ENCODE measurements around the gene EPB41L4B. TPM values are rescaled to one million over a fixed set of nuclear protein-coding genes. Genes with fewer than 3 reads are reported as not detected.
"Not testable (repeated sequence)": the region's sequence is repeated elsewhere in the genome, so short reads cannot be mapped to it uniquely, and the experiment has no call there.

Gene EPB41L4B
- total and polyA plus RNA-seq, 5 donors = 11.2 to 39.2 (median 23.3) TPM

- H3K27ac ChIP-seq (ENCODE audit: low read length) = no peak overlapping the region
- H3K4me3 ChIP-seq (ENCODE audit: low read length) = no peak overlapping the region
- no peak for ATAC-seq
- 75% methylated on average over 2 of the region's 2 CpGs for WGBS
- DNase-seq = no peak
- intact Hi-C loops (cut with DNase I) = no loop called here
- H3K9me3 ChIP-seq (ENCODE audit: control insufficient read depth, low read length) = no peaks in the 10 kb centered on the region
- H3K4me1 ChIP-seq (ENCODE audit: control insufficient read depth, insufficient read depth, low read length) = peaks cover 4% of the 10 kb centered on the region
- H3K27me3 ChIP-seq (ENCODE audit: control insufficient read depth, insufficient read depth) = no peaks in the 10 kb centered on the region
Observed at GRCh38 chr9:109301012-109301411, 19.8 kb downstream of the EPB41L4B start.

GRCh38 chr9:109299891-109300290 is 21.0 kb downstream of the EPB41L4B start:
- intact Hi-C loops (cut with DNase I) = no loop called here
- no peak overlapping the region for H3K27ac ChIP-seq (ENCODE audit: low read length)
- H3K9me3 ChIP-seq (ENCODE audit: control insufficient read depth, low read length) = no peaks in the 10 kb centered on the region
- no peak for ATAC-seq
- no peaks in the 10 kb centered on the region for H3K27me3 ChIP-seq (ENCODE audit: control insufficient read depth, insufficient read depth)
- no peak overlapping the region for H3K4me3 ChIP-seq (ENCODE audit: low read length)
- WGBS = 83% methylated on average over 11 of the region's 11 CpGs
- H3K4me1 ChIP-seq (ENCODE audit: control insufficient read depth, insufficient read depth, low read length) = peaks cover 4% of the 10 kb centered on the region
- DNase-seq = no peak

- no peak for DNase-seq
- ATAC-seq = no peak
- Histone ChIP-seq H3K9me3 (ENCODE audit: control insufficient read depth, low read length) (no peaks in the 10 kb centered on the region), H3K27me3 (ENCODE audit: control insufficient read depth, insufficient read depth) (no peaks in the 10 kb centered on the region), H3K4me1 (ENCODE audit: control insufficient read depth, insufficient read depth, low read length) (peaks cover 4% of the 10 kb centered on the region), H3K4me3 (ENCODE audit: low read length) (no peak overlapping the region), H3K27ac (ENCODE audit: low read length) (no peak overlapping the region)
- intact Hi-C loops (cut with DNase I) = no loop called here
- WGBS = 34% methylated on average over 1 of the region's 1 CpG
Observed at GRCh38 chr9:109297899-109298298, 23.0 kb downstream of the EPB41L4B start.

GRCh38 chr9:109295221-109296130 is 25.4 kb downstream of the EPB41L4B start:
- Histone ChIP-seq H3K27ac (ENCODE audit: low read length) (no peak overlapping the region), H3K4me1 (ENCODE audit: control insufficient read depth, insufficient read depth, low read length) (peaks cover 4% of the 10 kb centered on the region), H3K9me3 (ENCODE audit: control insufficient read depth, low read length) (no peaks in the 10 kb centered on the region), H3K27me3 (ENCODE audit: control insufficient read depth, insufficient read depth) (no peaks in the 10 kb centered on the region), H3K4me3 (ENCODE audit: low read length) (no peak overlapping the region)
- no peak for DNase-seq
- intact Hi-C loops (cut with DNase I) = no loop called here
- peak in 1 of 2 donors; percentile 69 for ATAC-seq
- 61% methylated on average over 4 of the region's 4 CpGs for WGBS

GRCh38 chr9:109290385-109290784 is 30.5 kb downstream of the EPB41L4B start:
- intact Hi-C loops (cut with DNase I) = no loop called here
- Histone ChIP-seq H3K4me1 (ENCODE audit: control insufficient read depth, insufficient read depth, low read length) (peaks cover 8% of the 10 kb centered on the region), H3K9me3 (ENCODE audit: control insufficient read depth, low read length) (no peaks in the 10 kb centered on the region), H3K27ac (ENCODE audit: low read length) (no peak overlapping the region), H3K27me3 (ENCODE audit: control insufficient read depth, insufficient read depth) (no peaks in the 10 kb centered on the region), H3K4me3 (ENCODE audit: low read length) (no peak overlapping the region)
- ATAC-seq = no peak
- no peak for DNase-seq

- Histone ChIP-seq H3K27ac (ENCODE audit: low read length) (no peak overlapping the region), H3K27me3 (ENCODE audit: control insufficient read depth, insufficient read depth) (no peaks in the 10 kb centered on the region), H3K4me3 (ENCODE audit: low read length) (no peak overlapping the region), H3K4me1 (ENCODE audit: control insufficient read depth, insufficient read depth, low read length) (peaks cover 8% of the 10 kb centered on the region), H3K9me3 (ENCODE audit: control insufficient read depth, low read length) (no peaks in the 10 kb centered on the region)
- 92% methylated on average over 8 of the region's 8 CpGs for WGBS
- DNase-seq (no peak), ATAC-seq (no peak)
- intact Hi-C loops (cut with DNase I) = no loop called here
Observed at GRCh38 chr9:109289931-109290330, 30.9 kb downstream of the EPB41L4B start.

- Histone ChIP-seq H3K4me3 (ENCODE audit: low read length) (no peak overlapping the region), H3K4me1 (ENCODE audit: control insufficient read depth, insufficient read depth, low read length) (peaks cover 8% of the 10 kb centered on the region), H3K27me3 (ENCODE audit: control insufficient read depth, insufficient read depth) (no peaks in the 10 kb centered on the region), H3K9me3 (ENCODE audit: control insufficient read depth, low read length) (no peaks in the 10 kb centered on the region), H3K27ac (ENCODE audit: low read length) (no peak overlapping the region)
- WGBS = 77% methylated on average over 5 of the region's 5 CpGs
- intact Hi-C loops (cut with DNase I) = no loop called here
- ATAC-seq = no peak
- no peak for DNase-seq
Observed at GRCh38 chr9:109289186-109289585, 31.7 kb downstream of the EPB41L4B start.

- ATAC-seq (peak; percentile 50 to 61), DNase-seq (peak; percentile 26 to 69 (median 62))
- no peaks in the 10 kb centered on the region for H3K9me3 ChIP-seq (ENCODE audit: control insufficient read depth, low read length)
- peak overlapping the region; percentile 25 for H3K27ac ChIP-seq (ENCODE audit: low read length)
- no peak overlapping the region for H3K4me3 ChIP-seq (ENCODE audit: low read length)
- intact Hi-C loops (cut with DNase I) = no loop called here
- peaks cover 8% of the 10 kb centered on the region for H3K4me1 ChIP-seq (ENCODE audit: control insufficient read depth, insufficient read depth, low read length)
- H3K27me3 ChIP-seq (ENCODE audit: control insufficient read depth, insufficient read depth) = no peaks in the 10 kb centered on the region
Observed at GRCh38 chr9:109286981-109287380, 33.9 kb downstream of the EPB41L4B start.

GRCh38 chr9:109286571-109286977 is 34.3 kb downstream of the EPB41L4B start:
- DNase-seq (no peak), ATAC-seq (no peak)
- Histone ChIP-seq H3K27me3 (ENCODE audit: control insufficient read depth, insufficient read depth) (no peaks in the 10 kb centered on the region), H3K9me3 (ENCODE audit: control insufficient read depth, low read length) (no peaks in the 10 kb centered on the region), H3K4me3 (ENCODE audit: low read length) (no peak overlapping the region), H3K4me1 (ENCODE audit: control insufficient read depth, insufficient read depth, low read length) (peaks cover 8% of the 10 kb centered on the region), H3K27ac (ENCODE audit: low read length) (peak overlapping the region; percentile 33)
- 69% methylated on average over 4 of the region's 4 CpGs for WGBS
- intact Hi-C loops (cut with DNase I) = no loop called here

GRCh38 chr9:109283672-109284071 is 37.2 kb downstream of the EPB41L4B start:
- intact Hi-C loops (cut with DNase I); H3K27me3 ChIP-seq (ENCODE audit: control insufficient read depth, insufficient read depth); H3K4me1 ChIP-seq (ENCODE audit: control insufficient read depth, insufficient read depth, low read length); H3K27ac ChIP-seq (ENCODE audit: low read length); DNase-seq; ATAC-seq; H3K9me3 ChIP-seq (ENCODE audit: control insufficient read depth, low read length); H3K4me3 ChIP-seq (ENCODE audit: low read length): not testable (repeated sequence)
- WGBS = 80% methylated on average over 2 of the region's 2 CpGs

GRCh38 chr9:109283012-109283411 is 37.8 kb downstream of the EPB41L4B start:
- peaks cover 3% of the 10 kb centered on the region for H3K4me1 ChIP-seq (ENCODE audit: control insufficient read depth, insufficient read depth, low read length)

More at GRCh38 chr9:109283012-109283411, 37.8 kb downstream of the EPB41L4B start:
- 79% methylated on average over 3 of the region's 3 CpGs for WGBS
- H3K9me3 ChIP-seq (ENCODE audit: control insufficient read depth, low read length) = no peaks in the 10 kb centered on the region
- no peak for DNase-seq
- H3K27me3 ChIP-seq (ENCODE audit: control insufficient read depth, insufficient read depth) = no peaks in the 10 kb centered on the region
- no peak overlapping the region for H3K27ac ChIP-seq (ENCODE audit: low read length)
- H3K4me3 ChIP-seq (ENCODE audit: low read length) = no peak overlapping the region
- ATAC-seq = no peak
- intact Hi-C loops (cut with DNase I) = no loop called here

Measured in right cardiac atrium (tissue), 5 donors.